Measurements from ENCODE around the gene PAK4.

DNA sequence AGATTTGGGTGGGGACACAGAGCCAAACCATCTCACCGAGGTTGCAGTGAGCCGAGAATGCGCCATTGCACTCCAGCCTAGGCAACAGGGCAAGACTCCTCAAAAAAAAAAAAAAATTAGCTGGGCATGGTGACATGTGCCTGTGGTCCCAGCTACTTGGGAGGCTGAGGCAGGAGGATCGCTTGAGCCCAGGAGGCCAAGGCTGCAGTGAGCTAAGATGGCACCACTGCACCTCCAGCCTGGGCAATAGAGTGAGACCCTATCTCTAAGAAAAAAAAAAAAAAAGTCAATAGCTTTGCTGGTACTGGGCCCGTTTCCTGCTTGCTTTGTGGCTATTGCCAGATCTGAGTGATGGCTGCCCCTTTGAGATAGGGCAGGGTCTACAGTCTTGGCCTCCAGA lies 28.3 kb upstream of the PAK4 start:
- TF ChIP-seq, protein P1, sequence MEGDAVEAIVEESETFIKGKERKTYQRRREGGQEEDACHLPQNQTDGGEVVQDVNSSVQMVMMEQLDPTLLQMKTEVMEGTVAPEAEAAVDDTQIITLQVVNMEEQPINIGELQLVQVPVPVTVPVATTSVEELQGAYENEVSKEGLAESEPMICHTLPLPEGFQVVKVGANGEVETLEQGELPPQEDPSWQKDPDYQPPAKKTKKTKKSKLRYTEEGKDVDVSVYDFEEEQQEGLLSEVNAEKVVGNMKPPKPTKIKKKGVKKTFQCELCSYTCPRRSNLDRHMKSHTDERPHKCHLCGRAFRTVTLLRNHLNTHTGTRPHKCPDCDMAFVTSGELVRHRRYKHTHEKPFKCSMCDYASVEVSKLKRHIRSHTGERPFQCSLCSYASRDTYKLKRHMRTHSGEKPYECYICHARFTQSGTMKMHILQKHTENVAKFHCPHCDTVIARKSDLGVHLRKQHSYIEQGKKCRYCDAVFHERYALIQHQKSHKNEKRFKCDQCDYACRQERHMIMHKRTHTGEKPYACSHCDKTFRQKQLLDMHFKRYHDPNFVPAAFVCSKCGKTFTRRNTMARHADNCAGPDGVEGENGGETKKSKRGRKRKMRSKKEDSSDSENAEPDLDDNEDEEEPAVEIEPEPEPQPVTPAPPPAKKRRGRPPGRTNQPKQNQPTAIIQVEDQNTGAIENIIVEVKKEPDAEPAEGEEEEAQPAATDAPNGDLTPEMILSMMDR (IDR thresholded peaks at IDR 0.05 in 2 of 3, conservative IDR thresholded peaks at IDR 0.05 in 1 of 3; ENCODE audit: control insufficient read depth in 2 of 3, extremely low read depth in 1 of 3, insufficient read depth in 1 of 3, low read depth in 3 of 3, low read length in 3 of 3), result no peak
- no peak for TF ChIP-seq CEBPB (IDR thresholded peaks at IDR 0.05; ENCODE audit: borderline replicate concordance in 1 of 2, low read depth in 2 of 2, low read length in 2 of 2)
- TF ChIP-seq POLR2AphosphoS5 (IDR thresholded peaks at IDR 0.05; ENCODE audit: low read length), result no peak
- TF ChIP-seq, protein P2, sequence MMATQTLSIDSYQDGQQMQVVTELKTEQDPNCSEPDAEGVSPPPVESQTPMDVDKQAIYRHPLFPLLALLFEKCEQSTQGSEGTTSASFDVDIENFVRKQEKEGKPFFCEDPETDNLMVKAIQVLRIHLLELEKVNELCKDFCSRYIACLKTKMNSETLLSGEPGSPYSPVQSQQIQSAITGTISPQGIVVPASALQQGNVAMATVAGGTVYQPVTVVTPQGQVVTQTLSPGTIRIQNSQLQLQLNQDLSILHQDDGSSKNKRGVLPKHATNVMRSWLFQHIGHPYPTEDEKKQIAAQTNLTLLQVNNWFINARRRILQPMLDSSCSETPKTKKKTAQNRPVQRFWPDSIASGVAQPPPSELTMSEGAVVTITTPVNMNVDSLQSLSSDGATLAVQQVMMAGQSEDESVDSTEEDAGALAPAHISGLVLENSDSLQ (IDR thresholded peaks at IDR 0.05), result no peak
- no peak for TF ChIP-seq NFIC (IDR thresholded peaks at IDR 0.05; ENCODE audit: low read depth, low read length)
- TF ChIP-seq EP300 (IDR thresholded peaks at IDR 0.05; ENCODE audit: borderline replicate concordance in 1 of 2, control insufficient read depth in 1 of 2, low read depth in 2 of 2, low read length in 2 of 2), result no peak
- no peak for TF ChIP-seq ZBED1 (IDR thresholded peaks at IDR 0.05; ENCODE audit: borderline replicate concordance)
- no peak for TF ChIP-seq YY1 (IDR thresholded peaks at IDR 0.05; ENCODE audit: low read depth, low read length)
- no peak for TF ChIP-seq ZNF24 (IDR thresholded peaks at IDR 0.05)
- TF ChIP-seq ZSCAN29 (IDR thresholded peaks at IDR 0.05), result no peak
- TF ChIP-seq, protein P3, sequence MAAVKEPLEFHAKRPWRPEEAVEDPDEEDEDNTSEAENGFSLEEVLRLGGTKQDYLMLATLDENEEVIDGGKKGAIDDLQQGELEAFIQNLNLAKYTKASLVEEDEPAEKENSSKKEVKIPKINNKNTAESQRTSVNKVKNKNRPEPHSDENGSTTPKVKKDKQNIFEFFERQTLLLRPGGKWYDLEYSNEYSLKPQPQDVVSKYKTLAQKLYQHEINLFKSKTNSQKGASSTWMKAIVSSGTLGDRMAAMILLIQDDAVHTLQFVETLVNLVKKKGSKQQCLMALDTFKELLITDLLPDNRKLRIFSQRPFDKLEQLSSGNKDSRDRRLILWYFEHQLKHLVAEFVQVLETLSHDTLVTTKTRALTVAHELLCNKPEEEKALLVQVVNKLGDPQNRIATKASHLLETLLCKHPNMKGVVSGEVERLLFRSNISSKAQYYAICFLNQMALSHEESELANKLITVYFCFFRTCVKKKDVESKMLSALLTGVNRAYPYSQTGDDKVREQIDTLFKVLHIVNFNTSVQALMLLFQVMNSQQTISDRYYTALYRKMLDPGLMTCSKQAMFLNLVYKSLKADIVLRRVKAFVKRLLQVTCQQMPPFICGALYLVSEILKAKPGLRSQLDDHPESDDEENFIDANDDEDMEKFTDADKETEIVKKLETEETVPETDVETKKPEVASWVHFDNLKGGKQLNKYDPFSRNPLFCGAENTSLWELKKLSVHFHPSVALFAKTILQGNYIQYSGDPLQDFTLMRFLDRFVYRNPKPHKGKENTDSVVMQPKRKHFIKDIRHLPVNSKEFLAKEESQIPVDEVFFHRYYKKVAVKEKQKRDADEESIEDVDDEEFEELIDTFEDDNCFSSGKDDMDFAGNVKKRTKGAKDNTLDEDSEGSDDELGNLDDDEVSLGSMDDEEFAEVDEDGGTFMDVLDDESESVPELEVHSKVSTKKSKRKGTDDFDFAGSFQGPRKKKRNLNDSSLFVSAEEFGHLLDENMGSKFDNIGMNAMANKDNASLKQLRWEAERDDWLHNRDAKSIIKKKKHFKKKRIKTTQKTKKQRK (IDR thresholded peaks at IDR 0.05; ENCODE audit: low read depth, low read length), result no peak
- TF ChIP-seq JUNB (IDR thresholded peaks at IDR 0.05), result no peak
- no peak for TF ChIP-seq EZH2 (IDR thresholded peaks at IDR 0.05; ENCODE audit: borderline replicate concordance, control insufficient read depth, low read depth, low read length)
- TF ChIP-seq SMAD5 (IDR thresholded peaks at IDR 0.05; ENCODE audit: low read depth), result no peak
